GM12878 (cell line): ENCODE measurements around the gene DYNC2LI1. TPM values are rescaled to one million over a fixed set of nuclear protein-coding genes. Genes with fewer than 3 reads are reported as not detected.

Experiments
- ATAC-seq: fragments of 200-7000 bp; cut with Tn5 transposase; 3 replicates; pipeline ENCODE4 v1.9.1; 2020; ENCODE audit warnings: mild to moderate bottlenecking, moderate library complexity
- BruUV-seq: library from RNA; stranded (reverse); fragments of 400-500 nt; replicated peaks from 2 replicates; lab custom pipeline; 2021; lab: Mats Ljungman, UMichigan
- CTCF ChIA-PET: fragments of 300-600 bp; sonication (Branson Sonifier 250); formaldehyde crosslinking; extraction: SDS; loops from one replicate; lab custom pipeline; 2021; ENCODE audit warnings: inconsistent platforms; lab: Yijun Ruan, JAX
- POLR2A ChIA-PET: fragments of 350-600 bp; formaldehyde crosslinking; extraction: SDS; loops from one replicate; lab custom pipeline; 2021; ENCODE audit warnings: inconsistent platforms; lab: Charles Lee
- RAD21 ChIA-PET: fragments of 300-600 bp; sonication (Branson Sonifier 250); formaldehyde crosslinking; loops from one replicate; lab custom pipeline; 2023; ENCODE audit warnings: antibody characterized with exemption; ENCODE audit not compliant: unreplicated experiment; lab: Charles Lee
- SMC1A ChIA-PET: fragments of 300-600 bp; sonication (Branson Sonifier 250); formaldehyde crosslinking; loops from one replicate; lab custom pipeline; 2023; ENCODE audit not compliant: unreplicated experiment, uncharacterized antibody; lab: Charles Lee
- DNase-seq: peaks from one replicate; pipeline ENCODE4 v3.0.0-alpha.2; 2011; ENCODE audit warnings: low read depth, low spot score
- FAIRE-seq: peaks from 3 replicates; lab custom pipeline; 2011; peaks lifted over from hg19 to GRCh38; lab: Jason Lieb, UNC
- H2AFZ ChIP-seq: 2 replicates; pipeline ENCODE4 v1.6.0; 2011; ENCODE audit warnings: low read depth, low read length, control low read depth; ENCODE audit not compliant: control insufficient read depth
- H3K27ac ChIP-seq: 2 replicates; pipeline ENCODE4 v1.5.1; 2011; ENCODE audit warnings: control low read depth; ENCODE audit not compliant: control insufficient read depth, insufficient read depth
- H3K27me3 ChIP-seq, 2 experiments: replicated peaks in 1 of 2; 2 replicates each; pipeline versions ENCODE4 v1.6.0 to v1.6.1; 2011; ENCODE audit warnings: low read length in 1 of 2; ENCODE audit not compliant: control insufficient read depth in 2 of 2, insufficient read depth in 2 of 2
- H3K36me3 ChIP-seq, 2 experiments: 2 replicates each; pipeline ENCODE4 v1.5.1; 2011; ENCODE audit warnings: low read length in 1 of 2; ENCODE audit not compliant: control insufficient read depth in 2 of 2, insufficient read depth in 2 of 2
- H3K4me1 ChIP-seq: 2 replicates; pipeline ENCODE4 v1.6.1; 2011; ENCODE audit warnings: mild to moderate bottlenecking, low read length, moderate library complexity, mixed read lengths; ENCODE audit not compliant: control insufficient read depth, insufficient read depth
- H3K4me2 ChIP-seq: 2 replicates; pipeline ENCODE4 v1.6.0; 2011; ENCODE audit warnings: control low read depth; ENCODE audit not compliant: control insufficient read depth, insufficient read depth
- H3K4me3 ChIP-seq: fragments of 200-600 bp; sonication (generic); 2 replicates; pipeline ENCODE4 v1.5.1; 2016
- H3K79me2 ChIP-seq: 2 replicates; pipeline ENCODE4 v1.6.0; 2011; ENCODE audit warnings: low read length; ENCODE audit not compliant: control insufficient read depth, insufficient read depth
- H3K9ac ChIP-seq: 2 replicates; pipeline ENCODE4 v1.8.0; 2011; ENCODE audit warnings: low read length, control low read depth, mixed read lengths; ENCODE audit not compliant: control insufficient read depth, insufficient read depth
- H3K9me3 ChIP-seq: replicated peaks from 3 replicates; pipeline ENCODE4 v1.5.1; 2011; ENCODE audit warnings: mild to moderate bottlenecking, low read length; ENCODE audit not compliant: control insufficient read depth, insufficient read depth
- H4K20me1 ChIP-seq: 2 replicates; pipeline ENCODE4 v1.6.0; 2011; ENCODE audit not compliant: control insufficient read depth, insufficient read depth
- EP300 ChIP-seq, 2 experiments: fragments of 150-350 bp in 1 of 2; IDR thresholded peaks; 2 replicates each; pipeline ENCODE4 v1.6.1; 2011 to 2012; ENCODE audit warnings: low read depth in 2 of 2, low read length in 2 of 2, borderline replicate concordance in 1 of 2, improper control_type of control experiment in 1 of 2, inconsistent platforms in 1 of 2; ENCODE audit not compliant: control insufficient read depth in 1 of 2
- FOS ChIP-seq: IDR thresholded peaks from 3 replicates; pipeline ENCODE4 v1.6.1; 2011; ENCODE audit warnings: borderline replicate concordance; ENCODE audit not compliant: insufficient read length; ENCODE audit errors: extremely low read depth
- GABPA ChIP-seq: IDR thresholded peaks from 2 replicates; pipeline ENCODE4 v1.6.1; 2014; ENCODE audit warnings: antibody characterized with exemption, low read depth, mild to moderate bottlenecking, inconsistent platforms
- KAT2A ChIP-seq: conservative IDR thresholded peaks from 2 replicates; pipeline ENCODE4 v1.6.1; 2011; ENCODE audit warnings: low read depth, low read length; ENCODE audit not compliant: control insufficient read depth
- PBX3 ChIP-seq: IDR thresholded peaks from 2 replicates; pipeline ENCODE4 v1.6.1; 2011; ENCODE audit warnings: mild to moderate bottlenecking, low read depth, low read length, moderate library complexity; ENCODE audit not compliant: insufficient replicate concordance
- RAD21 ChIP-seq: IDR thresholded peaks from 2 replicates; pipeline ENCODE4 v1.6.1; 2011; ENCODE audit warnings: mild to moderate bottlenecking, low read depth, low read length, moderate library complexity; ENCODE audit not compliant: insufficient read depth
- RB1 ChIP-seq: fragments of 450-650 bp; formaldehyde crosslinking; IDR thresholded peaks from 2 replicates; pipeline ENCODE4 v1.6.1; 2017; ENCODE audit warnings: mild to moderate bottlenecking, borderline replicate concordance
- SMAD5 ChIP-seq: IDR thresholded peaks from 2 replicates; pipeline ENCODE4 v1.6.1; 2016; ENCODE audit warnings: antibody characterized with exemption, low read depth
- SUPT20H ChIP-seq: IDR thresholded peaks from 2 replicates; pipeline ENCODE4 v1.6.1; 2011; ENCODE audit warnings: low read depth, mild to moderate bottlenecking, low read length, moderate library complexity, borderline replicate concordance; ENCODE audit not compliant: control insufficient read depth
- YY1 ChIP-seq: IDR thresholded peaks from 2 replicates; pipeline ENCODE4 v1.6.1; 2011; ENCODE audit warnings: low read depth, mild to moderate bottlenecking, low read length
- WGBS: methylation state at CpG from one replicate; pipeline ENCODE4 v1.1.6; 2016; ENCODE audit warnings: low lambda C conversion rate; ENCODE audit not compliant: insufficient replicate concordance, insufficient coverage; ENCODE audit errors: missing lambda C conversion rate; 5-methylcytosine and 5-hydroxymethylcytosine counted together
- in situ Hi-C: fragments of 300-500 bp; cut with MboI; formaldehyde crosslinking; loops from 9 replicates; pipeline ENCODE4 v1.14.3; 2018; ENCODE audit warnings: mixed read lengths
- intact Hi-C: fragments of 100-400 bp; cut with micrococcal nuclease; formaldehyde crosslinking; loops from one replicate; pipeline ENCODE4 v1.14.2; 2022; ENCODE audit not compliant: unreplicated experiment
- polyA plus RNA-seq, 11 experiments: library from polyadenylated mRNA; depleted of rRNA in 4 of 11; unstranded in 6 of 11; stranded (reverse) in 5 of 11; fragments of >200 nt; fragmentation: Nextera tagmentation in 4 of 11; fragmentation: Illumina TruSeq in 1 of 11; extraction: Ambion mirVana in 4 of 11; extraction: Trizol in 1 of 11; gene quantifications; 1 replicate in 1 of 11; 2 replicates in 10 of 11; pipeline versions ENCODE4 v1.2.1 to v1.2.3, GENCODE V29; 2011 to 2016; ENCODE audit warnings: inconsistent platforms in 2 of 11, missing spikeins in 2 of 11, low read depth in 1 of 11
- total RNA-seq, 4 experiments: library from RNA; depleted of rRNA in 3 of 4; stranded (reverse); fragments of >200 nt in 3 of 4; fragmentation: Illumina TruSeq in 1 of 4; extraction: Trizol in 1 of 4; gene quantifications; 2 replicates each; pipeline versions ENCODE4 v1.2.1 to v1.2.3, GENCODE V29; 2013 to 2021
- TF ChIP-seq, protein P1 (sequence below): fragments of 450-650 bp; formaldehyde crosslinking; IDR thresholded peaks from 2 replicates; pipeline ENCODE4 v1.4.0; 2022; ENCODE audit warnings: mild to moderate bottlenecking, moderate library complexity
- TF ChIP-seq, protein P2 (sequence below): IDR thresholded peaks from 2 replicates; pipeline ENCODE4 v1.6.1; 2012; ENCODE audit warnings: low read depth, low read length, improper control_type of control experiment

DYNC2LI1 gene
- total and polyA plus RNA-seq, 10 of the 15 experiments (the other 5 are each of a cell fraction or from before 2014, with no cell fraction given), result 9.5 to 27.3 (median 19.3) TPM

- no TSS peak for BruUV-seq
- Histone ChIP-seq H2AFZ (no peak overlapping the region), H3K36me3 (no peaks in the 10 kb centered on the region), H3K9me3 (no peaks in the 10 kb centered on the region), H3K27ac (no peak overlapping the region), H3K4me2 (no peak overlapping the region), H3K9ac (no peak overlapping the region), H3K4me1 (no peaks in the 10 kb centered on the region), H3K4me3 (no peak overlapping the region), H3K79me2 (no peaks in the 10 kb centered on the region), H4K20me1 (no peaks in the 10 kb centered on the region), H3K27me3 (peaks cover 3 to 4% of the 10 kb centered on the region in 2 experiments; a peak in 2 of 4 replicates)
- FAIRE-seq (no peak), DNase-seq (no peak), ATAC-seq (no peak)
- CTCF ChIA-PET, result no interaction called here
- WGBS, result 31% methylated on average over 14 of the region's 14 CpGs
- POLR2A ChIA-PET, result interaction anchor here (0.7 kb wide), 1 partner anchor 15 kb away, joined by 4 read pairs; no protein-coding TSS in a partner anchor
- RAD21 ChIA-PET, result no interaction called here
- SMC1A ChIA-PET, result no interaction called here
- TF ChIP-seq SUPT20H (no peak), SMAD5 (no peak), GABPA (no peak), RB1 (no peak), EP300 (IDR thresholded peaks at IDR 0.05; ENCODE audit: borderline replicate concordance in 1 of 2, control insufficient read depth in 1 of 2, low read depth in 2 of 2, low read length in 2 of 2) (no peak), PBX3 (no peak), FOS (no peak), RAD21 (no peak), YY1 (no peak), KAT2A (no peak)
- TF ChIP-seq, protein P1, sequence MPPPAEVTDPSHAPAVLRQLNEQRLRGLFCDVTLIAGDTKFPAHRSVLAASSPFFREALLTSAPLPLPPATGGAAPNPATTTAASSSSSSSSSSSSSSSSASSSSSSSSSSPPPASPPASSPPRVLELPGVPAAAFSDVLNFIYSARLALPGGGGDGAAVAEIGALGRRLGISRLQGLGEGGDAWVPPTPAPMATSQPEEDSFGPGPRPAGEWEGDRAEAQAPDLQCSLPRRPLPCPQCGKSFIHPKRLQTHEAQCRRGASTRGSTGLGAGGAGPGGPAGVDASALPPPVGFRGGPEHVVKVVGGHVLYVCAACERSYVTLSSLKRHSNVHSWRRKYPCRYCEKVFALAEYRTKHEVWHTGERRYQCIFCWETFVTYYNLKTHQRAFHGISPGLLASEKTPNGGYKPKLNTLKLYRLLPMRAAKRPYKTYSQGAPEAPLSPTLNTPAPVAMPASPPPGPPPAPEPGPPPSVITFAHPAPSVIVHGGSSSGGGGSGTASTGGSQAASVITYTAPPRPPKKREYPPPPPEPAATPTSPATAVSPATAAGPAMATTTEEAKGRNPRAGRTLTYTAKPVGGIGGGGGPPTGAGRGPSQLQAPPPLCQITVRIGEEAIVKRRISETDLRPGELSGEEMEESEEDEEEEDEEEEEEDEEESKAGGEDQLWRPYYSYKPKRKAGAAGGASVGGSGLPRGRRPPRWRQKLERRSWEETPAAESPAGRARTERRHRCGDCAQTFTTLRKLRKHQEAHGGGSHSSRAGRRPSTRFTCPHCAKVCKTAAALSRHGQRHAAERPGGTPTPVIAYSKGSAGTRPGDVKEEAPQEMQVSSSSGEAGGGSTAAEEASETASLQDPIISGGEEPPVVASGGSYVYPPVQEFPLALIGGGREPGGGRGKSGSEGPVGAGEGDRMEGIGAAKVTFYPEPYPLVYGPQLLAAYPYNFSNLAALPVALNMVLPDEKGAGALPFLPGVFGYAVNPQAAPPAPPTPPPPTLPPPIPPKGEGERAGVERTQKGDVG (CRISPR knock-in tag), result no peak
- TF ChIP-seq, protein P2, sequence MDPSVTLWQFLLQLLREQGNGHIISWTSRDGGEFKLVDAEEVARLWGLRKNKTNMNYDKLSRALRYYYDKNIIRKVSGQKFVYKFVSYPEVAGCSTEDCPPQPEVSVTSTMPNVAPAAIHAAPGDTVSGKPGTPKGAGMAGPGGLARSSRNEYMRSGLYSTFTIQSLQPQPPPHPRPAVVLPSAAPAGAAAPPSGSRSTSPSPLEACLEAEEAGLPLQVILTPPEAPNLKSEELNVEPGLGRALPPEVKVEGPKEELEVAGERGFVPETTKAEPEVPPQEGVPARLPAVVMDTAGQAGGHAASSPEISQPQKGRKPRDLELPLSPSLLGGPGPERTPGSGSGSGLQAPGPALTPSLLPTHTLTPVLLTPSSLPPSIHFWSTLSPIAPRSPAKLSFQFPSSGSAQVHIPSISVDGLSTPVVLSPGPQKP, result no peak
- intact Hi-C loops, result no loop called here
- in situ Hi-C loops, result no loop called here
Observed at GRCh38 chr2:43841949-43842865, 68.4 kb downstream of the DYNC2LI1 start.
